HEK293 (cell line): ENCODE results near the gene RAP1A.
A peak's percentile ranks its signal among the peaks of the same experiment; 100 is the strongest.

Experiments used
- YY1 ChIP-seq: fragments of 450-650 bp; formaldehyde crosslinking; IDR thresholded peaks from 2 replicates; pipeline ENCODE4 v1.5.1; 2018; ENCODE audit warnings: missing biosample characterization, missing genetic modification characterization
- ZFHX2 ChIP-seq: fragments of 450-650 bp; formaldehyde crosslinking; conservative IDR thresholded peaks from 2 replicates; pipeline ENCODE4 v1.5.1; 2016; ENCODE audit warnings: missing biosample characterization, missing genetic modification characterization
- TF ChIP-seq, protein P1 (sequence below): fragments of 450-650 bp; formaldehyde crosslinking; IDR thresholded peaks from 2 replicates; pipeline ENCODE4 v1.5.1; 2016; ENCODE audit warnings: missing biosample characterization, missing genetic modification characterization

GRCh38 chr1:111739925-111740765 lies 120.6 kb downstream of the RAP1A start:
- TF ChIP-seq, protein P1, sequence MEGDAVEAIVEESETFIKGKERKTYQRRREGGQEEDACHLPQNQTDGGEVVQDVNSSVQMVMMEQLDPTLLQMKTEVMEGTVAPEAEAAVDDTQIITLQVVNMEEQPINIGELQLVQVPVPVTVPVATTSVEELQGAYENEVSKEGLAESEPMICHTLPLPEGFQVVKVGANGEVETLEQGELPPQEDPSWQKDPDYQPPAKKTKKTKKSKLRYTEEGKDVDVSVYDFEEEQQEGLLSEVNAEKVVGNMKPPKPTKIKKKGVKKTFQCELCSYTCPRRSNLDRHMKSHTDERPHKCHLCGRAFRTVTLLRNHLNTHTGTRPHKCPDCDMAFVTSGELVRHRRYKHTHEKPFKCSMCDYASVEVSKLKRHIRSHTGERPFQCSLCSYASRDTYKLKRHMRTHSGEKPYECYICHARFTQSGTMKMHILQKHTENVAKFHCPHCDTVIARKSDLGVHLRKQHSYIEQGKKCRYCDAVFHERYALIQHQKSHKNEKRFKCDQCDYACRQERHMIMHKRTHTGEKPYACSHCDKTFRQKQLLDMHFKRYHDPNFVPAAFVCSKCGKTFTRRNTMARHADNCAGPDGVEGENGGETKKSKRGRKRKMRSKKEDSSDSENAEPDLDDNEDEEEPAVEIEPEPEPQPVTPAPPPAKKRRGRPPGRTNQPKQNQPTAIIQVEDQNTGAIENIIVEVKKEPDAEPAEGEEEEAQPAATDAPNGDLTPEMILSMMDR, result peak; percentile 19; the same call in 1 of the 2 replicates
- TF ChIP-seq ZFHX2 (no peak), YY1 (tag by site-specific recombination) (peak; percentile 55; the same call in 1 of the 2 replicates)
